Thymus (tissue), 11 donors: ENCODE measurements around the gene CPXM1. TPM values are rescaled to one million over a fixed set of nuclear protein-coding genes. Genes with fewer than 3 reads are reported as not detected.
"Not testable (repeated sequence)": the region's sequence is repeated elsewhere in the genome, so short reads cannot be mapped to it uniquely, and the experiment has no call there.

Experiments used
- DNase-seq, 9 donors: peaks; one replicate each; pipeline ENCODE4 v3.0.0-alpha.2; 2013; ENCODE audit warnings: low spot score in 9 of 9, low read depth in 6 of 9, missing footprints in 1 of 9
- H3K27ac ChIP-seq, 2 donors: one replicate each; pipeline ENCODE4 v1.5.1; 2013; ENCODE audit warnings: control low read depth in 1 of 2, low read depth in 1 of 2, low read length in 1 of 2, mild to moderate bottlenecking in 1 of 2, moderate library complexity in 1 of 2
- H3K27me3 ChIP-seq, 2 donors: one replicate each; pipeline ENCODE4 v1.5.1; 2013; ENCODE audit warnings: low read length in 1 of 2; ENCODE audit not compliant: control insufficient read depth in 2 of 2, insufficient read depth in 1 of 2
- H3K36me3 ChIP-seq, 2 donors: one replicate each; pipeline ENCODE4 v1.5.1; 2013; ENCODE audit warnings: low read length in 1 of 2, mild to moderate bottlenecking in 1 of 2, moderate library complexity in 1 of 2; ENCODE audit not compliant: control insufficient read depth in 2 of 2, insufficient read depth in 2 of 2
- H3K4me1 ChIP-seq, 2 donors: one replicate each; pipeline ENCODE4 v1.5.1; 2013; ENCODE audit warnings: low read length in 2 of 2; ENCODE audit not compliant: control insufficient read depth in 2 of 2, insufficient read depth in 2 of 2
- H3K4me3 ChIP-seq, 2 donors: one replicate each; pipeline ENCODE4 v1.5.1; 2013; ENCODE audit warnings: low read length in 2 of 2, control low read depth in 1 of 2, mild to moderate bottlenecking in 1 of 2
- H3K9me3 ChIP-seq, 2 donors: one replicate each; pipeline ENCODE4 v1.5.1; 2013; ENCODE audit warnings: low read length in 1 of 2, mild to moderate bottlenecking in 1 of 2; ENCODE audit not compliant: control insufficient read depth in 2 of 2, insufficient read depth in 1 of 2
- WGBS: extraction: QIAGEN DNeasy Blood & Tissue Kit; methylation state at CpG from one replicate; pipeline ENCODE4 v1.1.7; 2013; 5-methylcytosine and 5-hydroxymethylcytosine counted together
- polyA plus RNA-seq: library from polyadenylated mRNA; stranded (reverse); fragments of 200-250 nt; gene quantifications from one replicate; pipeline ENCODE4 v1.2.3, GENCODE V29; 2013
- total RNA-seq: library from RNA; stranded (reverse); fragments of 120-200 nt; gene quantifications from one replicate; pipeline ENCODE4 v1.2.4, GENCODE V29; 2013
- donor health status: healthy.

CPXM1 gene
- total and polyA plus RNA-seq, 2 donors: 11.9 to 14.1 TPM

DNA sequence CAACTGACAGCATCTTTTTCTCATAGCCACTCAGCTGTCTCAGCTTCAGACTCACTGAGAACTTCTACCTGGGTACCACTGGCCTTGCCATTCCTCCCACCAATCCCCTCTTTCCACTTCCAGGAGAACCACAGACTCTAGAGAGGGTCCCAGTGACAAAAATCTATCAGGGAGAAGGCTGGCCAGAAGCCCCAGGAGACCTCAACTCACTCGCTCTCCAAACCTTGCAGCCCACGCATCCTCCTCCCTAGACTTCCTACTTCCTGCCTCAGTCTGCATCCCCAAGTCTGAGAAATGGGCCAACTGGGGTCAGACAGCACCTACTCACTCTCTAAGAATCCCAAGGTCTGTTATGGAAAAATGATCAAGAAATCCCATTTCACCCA, 16.9 kb upstream of the CPXM1 start:
- H3K36me3 ChIP-seq: no peaks in the 10 kb centered on the region
- WGBS: 99% methylated on average over 2 of the region's 2 CpGs
- H3K27ac ChIP-seq: no peak overlapping the region
- H3K4me3 ChIP-seq: no peak overlapping the region
- peaks cover 8 to 22% of the 10 kb centered on the region in 2 donors for H3K4me1 ChIP-seq
- H3K27me3 ChIP-seq: peaks cover 20 to 60% of the 10 kb centered on the region in 2 donors
- no peak for DNase-seq
- H3K9me3 ChIP-seq: peaks cover 0 to 3% of the 10 kb centered on the region in 2 donors

DNA sequence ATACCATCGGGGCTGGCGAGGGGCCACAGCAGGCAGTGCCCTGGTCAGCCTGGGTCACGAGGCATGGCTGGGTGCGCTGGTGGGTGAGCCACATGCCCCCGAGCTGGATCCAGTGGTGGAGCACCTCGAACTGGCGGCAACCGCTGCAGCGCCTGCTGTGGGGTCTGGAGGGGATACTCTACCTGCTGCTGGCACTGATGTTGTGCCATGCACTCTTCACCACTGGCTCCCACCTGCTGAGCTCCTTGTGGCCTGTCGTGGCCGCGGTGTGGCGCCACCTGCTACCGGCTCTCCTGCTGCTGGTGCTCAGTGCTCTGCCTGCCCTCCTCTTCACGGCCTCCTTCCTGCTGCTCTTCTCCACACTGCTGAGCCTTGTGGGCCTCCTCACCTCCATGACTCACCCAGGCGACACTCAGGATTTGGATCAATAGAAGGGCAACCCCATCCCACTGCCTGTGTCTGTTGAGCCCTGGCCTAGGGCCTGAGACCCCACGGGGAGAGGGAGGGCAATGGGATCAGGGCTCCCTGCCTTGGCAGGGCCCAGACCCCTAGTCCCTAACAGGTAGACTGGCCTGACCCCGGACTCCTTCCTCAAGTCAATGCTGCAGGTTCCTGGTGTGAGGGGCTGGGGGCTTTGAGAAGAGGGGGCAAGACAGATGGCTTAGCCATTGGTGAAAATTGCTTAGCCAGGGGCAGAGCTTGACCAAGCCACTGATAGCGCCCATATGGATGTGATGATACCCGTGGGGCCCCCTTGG, 16.3 kb upstream of the CPXM1 start:
- WGBS: 80% methylated on average over 20 of the region's 20 CpGs
- H3K9me3 ChIP-seq: peaks cover 0 to 3% of the 10 kb centered on the region in 2 donors
- no peak overlapping the region for H3K27ac ChIP-seq
- H3K4me1 ChIP-seq: peaks cover 7 to 16% of the 10 kb centered on the region in 2 donors
- H3K36me3 ChIP-seq: no peaks in the 10 kb centered on the region
- H3K4me3 ChIP-seq: no peak overlapping the region
- peak in 2 of 9 donors; percentile 39 to 56 for DNase-seq
- H3K27me3 ChIP-seq: peaks cover 20 to 57% of the 10 kb centered on the region in 2 donors

DNA sequence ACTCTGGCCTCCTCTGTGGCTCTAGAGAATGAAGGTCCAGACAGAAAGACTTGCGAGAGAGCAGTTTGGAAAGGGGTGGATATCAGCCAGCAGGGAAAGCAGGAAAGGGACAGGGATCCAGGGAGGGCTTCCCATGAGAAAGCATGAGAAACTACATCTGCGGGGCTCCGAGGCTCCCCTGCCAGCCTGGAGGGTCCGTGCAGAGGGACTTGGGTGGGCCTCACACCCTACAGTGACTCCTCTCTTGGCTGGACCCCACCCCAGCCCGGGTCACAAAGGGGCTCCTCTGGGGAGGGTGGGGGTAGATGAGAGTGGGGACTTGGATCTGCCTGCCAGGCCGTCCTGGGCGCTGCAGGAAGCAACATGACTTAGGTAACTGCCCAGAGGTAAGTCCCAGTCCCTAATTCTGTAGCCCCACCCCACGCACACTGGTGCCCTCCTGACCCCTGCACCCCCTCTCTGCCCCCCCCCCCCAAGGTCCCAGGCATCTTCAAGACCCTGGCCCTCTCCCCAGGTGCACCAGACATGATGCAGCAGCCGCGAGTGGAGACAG, 15.7 kb upstream of the CPXM1 start, which contains the start of gene TMEM239:
Gene TMEM239 (plus strand): TSS at position 335 of the 553 bp plus-strand sequence. CDS start 191 bp downstream, at position 526.
- Histone ChIP-seq H3K36me3 (no peaks in the 10 kb centered on the region), H3K4me3 (no peak within 1 kb of the TSS), H3K9me3 (peaks cover 0 to 3% of the 10 kb centered on the region in 2 donors), H3K4me1 (peaks cover under 1 to 10% of the 10 kb centered on the region in 2 donors), H3K27me3 (peaks cover 18 to 53% of the 10 kb centered on the region in 2 donors), H3K27ac (no peak within 1 kb of the TSS)
- DNase-seq: no peak
- WGBS: 95% methylated on average over 10 of the region's 10 CpGs

DNA sequence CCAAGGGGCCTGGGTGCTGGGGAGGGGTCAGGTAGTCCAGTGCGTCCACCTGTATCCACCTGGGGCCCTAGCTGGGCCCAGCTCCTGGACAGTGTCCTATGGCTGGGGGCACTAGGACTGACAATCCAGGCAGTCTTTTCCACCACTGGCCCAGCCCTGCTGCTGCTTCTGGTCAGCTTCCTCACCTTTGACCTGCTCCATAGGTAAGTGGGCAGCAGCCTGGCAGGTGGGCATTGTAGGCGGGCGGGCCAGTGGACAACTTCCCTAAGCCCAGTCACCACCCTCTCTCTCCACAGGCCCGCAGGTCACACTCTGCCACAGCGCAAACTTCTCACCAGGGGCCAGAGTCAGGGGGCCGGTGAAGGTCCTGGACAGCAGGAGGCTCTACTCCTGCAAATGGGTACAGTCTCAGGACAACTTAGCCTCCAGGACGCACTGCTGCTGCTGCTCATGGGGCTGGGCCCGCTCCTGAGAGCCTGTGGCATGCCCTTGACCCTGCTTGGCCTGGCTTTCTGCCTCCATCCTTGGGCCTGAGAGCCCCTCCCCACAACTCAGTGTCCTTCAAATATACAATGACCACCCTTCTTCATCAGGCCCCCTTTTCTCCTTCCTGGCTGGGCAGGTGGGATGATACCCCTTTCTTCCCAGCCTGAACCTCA, 14.9 kb upstream of the CPXM1 start:
- DNase-seq: no peak
- peaks cover 11 to 46% of the 10 kb centered on the region in 2 donors for H3K27me3 ChIP-seq
- H3K36me3 ChIP-seq: no peaks in the 10 kb centered on the region
- peaks cover 0 to 2% of the 10 kb centered on the region in 2 donors for H3K9me3 ChIP-seq
- H3K4me1 ChIP-seq: peaks cover 0 to 3% of the 10 kb centered on the region in 2 donors
- 93% methylated on average over 8 of the region's 8 CpGs for WGBS
- H3K4me3 ChIP-seq: no peak overlapping the region
- no peak overlapping the region for H3K27ac ChIP-seq

DNA sequence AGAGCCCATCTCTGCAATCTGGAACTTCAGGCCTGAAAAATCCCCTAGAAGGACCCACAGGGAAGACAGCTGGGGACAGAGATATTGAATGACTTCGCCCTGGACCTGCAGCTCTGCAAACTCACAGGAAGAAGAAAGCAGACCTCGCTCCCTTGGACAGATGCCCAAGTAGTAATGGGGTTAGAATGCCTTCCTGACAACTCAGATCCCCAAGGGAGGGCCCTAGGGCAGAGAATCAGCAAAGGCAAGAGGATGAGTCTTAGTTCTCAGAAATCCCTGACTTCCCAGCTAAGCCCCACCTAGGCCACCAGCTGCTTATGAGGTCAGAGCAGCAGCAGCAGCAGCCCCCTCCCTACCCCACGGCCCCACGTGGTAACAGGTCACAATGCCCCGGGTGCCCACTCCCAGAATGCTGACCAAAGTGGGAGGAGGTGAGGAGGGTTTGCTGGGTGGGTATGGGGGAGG, 14.2 kb upstream of the CPXM1 start, which contains the start of gene C20orf141:
Gene C20orf141 (plus strand): TSS at position 401 of the 465 bp plus-strand sequence. CDS start 198 bp downstream, outside the sequence.
- peaks cover 4 to 41% of the 10 kb centered on the region in 2 donors for H3K27me3 ChIP-seq
- H3K4me1 ChIP-seq: peaks cover 0 to 2% of the 10 kb centered on the region in 2 donors
- no peaks in the 10 kb centered on the region for H3K9me3 ChIP-seq
- no peak within 1 kb of the TSS for H3K4me3 ChIP-seq
- 28% methylated on average over 5 of the region's 5 CpGs for WGBS
- DNase-seq: no peak
- H3K36me3 ChIP-seq: no peaks in the 10 kb centered on the region
- H3K27ac ChIP-seq: peak within 1 kb of the TSS in 1 of 2 donors; percentile 3

DNA sequence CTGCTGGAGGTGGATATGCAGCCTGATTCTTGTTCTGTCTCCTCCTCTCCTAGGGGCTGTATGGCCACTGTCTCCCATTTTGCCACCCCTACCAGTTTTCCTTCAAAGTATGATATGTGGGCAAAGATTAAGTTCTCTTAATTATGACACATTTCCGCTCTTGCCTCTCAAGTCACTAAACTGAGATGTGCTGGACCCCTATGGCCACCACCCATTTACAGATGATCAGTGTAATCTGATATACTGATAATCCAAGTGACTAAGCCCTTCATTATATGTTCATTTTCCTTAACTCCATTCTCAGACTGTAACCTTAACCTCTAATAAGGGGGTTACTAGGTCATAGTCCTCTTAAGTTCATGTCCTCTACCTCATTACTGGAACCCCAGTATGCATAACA, 13.6 kb upstream of the CPXM1 start:
- no peak overlapping the region for H3K4me3 ChIP-seq
- H3K27me3 ChIP-seq: peaks cover 2 to 41% of the 10 kb centered on the region in 2 donors
- WGBS: 97% methylated on average over 1 of the region's 1 CpG
- no peak overlapping the region for H3K27ac ChIP-seq
- H3K36me3 ChIP-seq: no peaks in the 10 kb centered on the region
- DNase-seq: no peak
- H3K9me3 ChIP-seq: no peaks in the 10 kb centered on the region
- peaks cover 0 to 2% of the 10 kb centered on the region in 2 donors for H3K4me1 ChIP-seq

DNA sequence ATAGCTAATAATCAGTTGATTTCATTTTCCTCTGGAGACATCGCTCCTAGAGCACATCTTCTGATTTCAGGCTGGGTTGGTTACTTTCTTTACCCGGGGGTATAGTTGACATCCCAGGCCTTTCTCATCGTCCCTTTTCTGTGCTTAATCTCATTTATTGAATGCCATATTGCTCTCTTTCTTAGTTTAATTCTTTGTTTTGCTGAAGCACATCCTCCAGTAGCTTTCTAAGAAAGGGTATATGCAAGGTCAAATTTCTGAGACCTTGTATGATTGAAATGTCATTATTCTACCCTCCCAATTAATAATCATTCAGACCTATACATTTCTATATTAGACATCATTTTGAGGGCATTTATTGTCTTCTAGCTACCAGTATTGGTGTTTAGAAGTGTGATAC, 11.8 kb upstream of the CPXM1 start:
- DNase-seq: no peak
- peaks cover 5 to 47% of the 10 kb centered on the region in 2 donors for H3K27me3 ChIP-seq

DNA sequence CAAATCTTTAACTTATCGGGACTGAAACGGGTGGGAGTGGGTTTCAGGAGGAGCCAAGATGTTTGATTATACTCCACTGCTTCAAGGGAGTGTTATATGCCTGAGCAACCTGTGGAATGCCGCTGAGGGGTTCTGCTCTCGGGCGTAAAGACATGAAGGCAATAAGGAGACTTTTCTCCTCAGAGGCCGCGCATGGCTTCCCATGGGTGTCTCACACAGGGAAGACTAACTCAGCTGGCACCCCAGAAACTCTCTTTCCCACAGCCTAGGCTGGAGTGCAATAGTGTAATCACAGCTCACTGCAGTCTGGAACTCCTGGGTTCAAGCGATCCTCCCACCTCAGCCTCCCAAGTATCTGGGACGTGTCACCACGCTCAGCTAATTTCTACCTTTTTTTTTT, 9.3 kb upstream of the CPXM1 start:
- no peak overlapping the region for H3K27ac ChIP-seq
- no peak for DNase-seq

More for the DNA sequence above, 11.8 kb upstream of the CPXM1 start:
- H3K4me3 ChIP-seq: no peak overlapping the region
- 80% methylated on average over 3 of the region's 3 CpGs for WGBS
- peaks cover 0 to 2% of the 10 kb centered on the region in 2 donors for H3K4me1 ChIP-seq
- no peaks in the 10 kb centered on the region for H3K36me3 ChIP-seq
- H3K9me3 ChIP-seq: no peaks in the 10 kb centered on the region
- H3K27ac ChIP-seq: no peak overlapping the region

DNA sequence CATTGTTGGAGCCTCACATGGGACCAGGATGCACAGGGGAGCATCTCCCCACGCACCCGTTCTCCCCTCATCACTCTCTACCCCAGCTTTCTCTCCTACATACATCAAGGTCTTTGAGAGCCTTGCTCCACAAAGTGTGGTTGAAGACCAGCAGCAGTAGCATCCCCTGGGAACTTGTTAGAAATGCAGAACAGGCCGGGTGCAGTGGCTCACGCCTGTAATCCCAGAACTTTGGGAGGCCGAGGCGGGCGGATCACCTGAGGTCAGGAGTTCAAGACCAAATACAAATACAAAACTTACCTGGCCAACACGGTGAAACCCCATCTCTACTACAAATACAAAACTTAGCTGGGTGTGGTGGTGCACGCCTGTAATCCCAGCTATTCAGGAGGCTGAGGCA, 7.5 kb upstream of the CPXM1 start:
- peaks cover 41 to 70% of the 10 kb centered on the region in 2 donors for H3K27me3 ChIP-seq
- H3K9me3 ChIP-seq, H3K4me1 ChIP-seq, H3K4me3 ChIP-seq, H3K36me3 ChIP-seq, H3K27ac ChIP-seq, DNase-seq: not testable (repeated sequence)
- 90% methylated on average over 9 of the region's 9 CpGs for WGBS

More for the DNA sequence above, 9.3 kb upstream of the CPXM1 start:
- 97% methylated on average over 10 of the region's 10 CpGs for WGBS
- H3K27me3 ChIP-seq: peaks cover 24 to 56% of the 10 kb centered on the region in 2 donors
- no peaks in the 10 kb centered on the region for H3K4me1 ChIP-seq
- no peaks in the 10 kb centered on the region for H3K9me3 ChIP-seq
- no peak overlapping the region for H3K4me3 ChIP-seq
- H3K36me3 ChIP-seq: no peaks in the 10 kb centered on the region
